ENCODE measurements around the gene COL5A1.
"Not testable (repeated sequence)": the region's sequence is repeated elsewhere in the genome, so short reads cannot be mapped to it uniquely, and the experiment has no call there.

COL5A1 gene

DNA sequence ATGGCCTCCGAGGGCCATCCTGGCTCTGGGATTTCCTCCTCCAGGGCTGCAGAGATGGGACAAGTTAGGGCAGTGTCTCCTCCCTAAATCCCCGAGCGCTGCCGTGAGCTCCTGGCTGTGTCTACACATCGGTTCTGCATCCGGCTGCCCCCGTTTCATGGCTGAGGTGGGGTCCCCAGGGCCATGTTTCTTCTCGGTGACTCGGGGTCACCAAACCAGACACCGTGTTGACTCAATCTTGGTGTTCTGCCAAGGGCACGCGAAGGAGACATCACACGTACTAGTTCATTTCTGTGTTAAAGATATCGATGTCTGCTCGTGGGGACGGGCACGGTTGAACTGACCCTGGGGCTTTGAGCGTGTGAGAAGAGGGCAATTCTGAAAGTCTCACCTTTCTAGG lies 60.7 kb downstream of the COL5A1 start:
- no peaks in the 10 kb centered on the region for H3K36me3 ChIP-seq (replicated peaks)
- in situ Hi-C loops (cut with MboI; ENCODE audit: low sequenced_read_pairs): no loop called here
- no peaks in the 10 kb centered on the region for H3K27me3 ChIP-seq (ENCODE audit: low read depth)
- no peaks in the 10 kb centered on the region; the same call in 1 of the 2 replicates for H3K9me3 ChIP-seq
- no peak overlapping the region for H3K4me3 ChIP-seq
- H3K4me1 ChIP-seq: no peaks in the 10 kb centered on the region
- DNase-seq (ENCODE audit: low spot score in 2 of 2): no peak

DNA sequence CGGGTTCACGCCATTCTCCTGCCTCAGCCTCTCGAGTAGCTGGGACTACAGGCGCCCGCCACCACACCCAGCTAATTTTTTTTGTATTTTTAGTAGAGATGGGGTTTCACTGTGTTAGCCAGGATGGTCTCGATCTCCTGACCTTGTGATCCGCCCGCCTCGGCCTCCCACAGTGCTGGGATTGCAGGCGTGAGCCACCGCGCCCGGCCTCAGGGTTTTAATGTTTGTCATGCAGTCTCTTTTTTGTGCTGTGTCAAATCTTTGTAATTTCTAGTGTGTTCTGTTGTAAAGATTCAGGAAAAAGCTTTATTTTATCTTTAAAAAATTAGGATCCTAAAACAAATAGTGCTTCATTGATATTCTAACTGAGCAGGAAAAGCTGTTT lies 62.1 kb downstream of the COL5A1 start:
- H3K27me3 ChIP-seq (ENCODE audit: low read depth); H3K36me3 ChIP-seq (replicated peaks); DNase-seq (ENCODE audit: low spot score in 2 of 2); H3K9me3 ChIP-seq; H3K4me3 ChIP-seq; H3K4me1 ChIP-seq; in situ Hi-C loops (cut with MboI; ENCODE audit: low sequenced_read_pairs): not testable (repeated sequence)

DNA sequence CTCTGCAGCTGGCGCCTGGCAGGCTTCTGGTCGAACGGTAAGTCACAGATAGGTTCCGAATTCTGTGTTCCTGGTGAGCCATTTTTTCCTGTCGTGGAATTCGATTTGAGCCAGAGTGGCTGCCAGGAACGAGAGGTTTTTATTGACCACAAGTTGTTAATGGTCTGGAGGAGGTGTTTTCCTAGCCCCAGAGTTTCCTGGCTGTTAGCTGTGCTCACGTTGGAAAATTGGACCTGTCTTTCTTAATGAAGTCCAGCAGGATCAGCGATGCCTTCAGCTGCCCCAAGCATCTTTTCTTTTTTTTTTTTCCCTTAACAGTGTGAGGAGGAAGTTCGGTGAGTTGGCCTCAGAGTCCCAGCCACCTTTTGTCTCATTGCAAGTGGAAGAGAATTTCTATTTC lies 62.9 kb downstream of the COL5A1 start:
- no peaks in the 10 kb centered on the region for H3K27me3 ChIP-seq (ENCODE audit: low read depth)
- no peak overlapping the region for H3K4me3 ChIP-seq
- H3K4me1 ChIP-seq: no peaks in the 10 kb centered on the region
- in situ Hi-C loops (cut with MboI; ENCODE audit: low sequenced_read_pairs): no loop called here
- no peaks in the 10 kb centered on the region; the same call in 1 of the 2 replicates for H3K9me3 ChIP-seq
- H3K36me3 ChIP-seq (replicated peaks): no peaks in the 10 kb centered on the region
- no peak for DNase-seq (ENCODE audit: low spot score in 2 of 2)

DNA sequence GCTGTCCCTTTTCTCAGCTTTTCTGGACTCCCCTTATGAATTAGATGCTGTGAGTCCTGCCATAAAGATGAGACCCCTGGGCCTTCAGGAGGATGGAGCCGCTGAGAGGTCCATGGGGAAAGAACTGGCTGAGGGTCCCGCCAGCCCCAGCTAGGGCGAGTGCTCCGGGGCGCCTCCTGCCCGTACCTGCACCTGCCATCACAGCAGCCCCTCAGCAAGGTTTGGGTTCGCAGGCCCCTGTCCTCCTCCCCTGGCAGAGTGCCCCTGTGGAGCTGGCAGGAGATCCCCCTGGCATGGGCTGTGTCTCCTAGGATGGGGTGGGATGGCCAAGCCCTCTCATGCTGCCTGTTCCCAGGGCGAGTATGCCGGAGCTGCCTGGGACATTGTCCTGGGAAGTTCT lies 64.2 kb downstream of the COL5A1 start:
- Histone ChIP-seq H3K27me3 (ENCODE audit: low read depth) (no peaks in the 10 kb centered on the region), H3K4me1 (no peaks in the 10 kb centered on the region), H3K36me3 (replicated peaks) (no peaks in the 10 kb centered on the region), H3K9me3 (no peaks in the 10 kb centered on the region; the same call in 1 of the 2 replicates), H3K4me3 (no peak overlapping the region)
- in situ Hi-C loops (cut with MboI; ENCODE audit: low sequenced_read_pairs): no loop called here
- DNase-seq (ENCODE audit: low spot score in 2 of 2): no peak

DNA sequence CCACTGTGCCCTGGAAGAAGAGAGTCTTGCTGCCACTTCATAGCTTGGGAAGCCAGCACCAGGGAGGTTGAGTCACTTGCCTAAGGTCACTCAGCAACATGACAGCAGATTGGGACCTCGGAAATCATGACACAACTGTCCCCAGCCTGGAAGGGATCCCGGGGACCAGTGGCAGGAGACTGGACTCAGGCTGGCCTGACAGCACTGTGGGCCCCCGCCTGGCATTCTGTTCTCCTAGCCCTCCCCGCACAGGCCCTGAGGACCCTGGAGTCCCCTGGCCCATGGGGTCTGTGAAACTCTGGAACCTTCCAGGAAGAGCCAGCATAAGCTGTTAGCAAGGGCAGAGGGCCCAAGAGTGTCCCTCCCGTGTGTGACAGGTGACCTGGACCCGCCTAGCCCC lies 64.9 kb downstream of the COL5A1 start:
- H3K4me1 ChIP-seq: no peaks in the 10 kb centered on the region
- DNase-seq (ENCODE audit: low spot score in 2 of 2): no peak
- no peak overlapping the region for H3K4me3 ChIP-seq
- in situ Hi-C loops (cut with MboI; ENCODE audit: low sequenced_read_pairs): no loop called here
- no peaks in the 10 kb centered on the region; the same call in 1 of the 2 replicates for H3K9me3 ChIP-seq
- no peaks in the 10 kb centered on the region for H3K36me3 ChIP-seq (replicated peaks)
- no peaks in the 10 kb centered on the region for H3K27me3 ChIP-seq (ENCODE audit: low read depth)

DNA sequence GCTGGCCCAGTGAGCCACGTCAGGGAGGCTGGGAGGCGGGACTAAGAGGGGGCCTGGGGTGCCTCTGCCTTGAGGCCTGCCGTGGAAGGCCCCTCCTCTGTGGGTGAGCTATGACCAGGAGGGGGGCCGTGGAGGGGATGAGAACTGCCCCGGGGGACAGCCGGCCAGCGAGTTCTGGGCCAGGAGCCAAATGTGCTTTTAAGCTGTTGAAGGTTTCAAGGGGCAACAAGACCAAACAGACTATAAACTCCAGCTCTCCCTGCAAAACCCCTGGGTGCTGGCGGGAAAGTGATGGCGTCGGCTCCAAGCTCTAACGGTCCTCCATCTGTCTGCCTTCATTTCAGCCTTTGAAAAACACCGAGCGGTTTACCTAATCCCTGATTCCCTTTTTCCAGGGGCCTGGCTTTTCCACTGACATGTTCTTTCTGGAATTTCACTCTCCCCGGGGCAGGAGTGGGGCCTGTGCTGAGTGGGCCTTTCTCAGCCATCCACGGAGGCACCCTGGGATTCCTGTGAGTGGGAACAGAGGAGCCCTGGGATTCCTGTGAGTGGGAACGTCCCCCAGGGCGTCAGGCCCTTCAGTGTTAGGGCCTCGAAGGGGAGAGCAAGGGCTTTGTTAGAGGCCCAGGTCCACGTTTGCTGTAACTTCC lies 65.6 kb downstream of the COL5A1 start:
- Histone ChIP-seq H3K4me3 (no peak overlapping the region), H3K4me1 (no peaks in the 10 kb centered on the region), H3K36me3 (replicated peaks) (no peaks in the 10 kb centered on the region), H3K9me3 (no peaks in the 10 kb centered on the region; the same call in 1 of the 2 replicates), H3K27me3 (ENCODE audit: low read depth) (no peaks in the 10 kb centered on the region)
- in situ Hi-C loops (cut with MboI; ENCODE audit: low sequenced_read_pairs): no loop called here
- no peak for DNase-seq (ENCODE audit: low spot score in 2 of 2)

DNA sequence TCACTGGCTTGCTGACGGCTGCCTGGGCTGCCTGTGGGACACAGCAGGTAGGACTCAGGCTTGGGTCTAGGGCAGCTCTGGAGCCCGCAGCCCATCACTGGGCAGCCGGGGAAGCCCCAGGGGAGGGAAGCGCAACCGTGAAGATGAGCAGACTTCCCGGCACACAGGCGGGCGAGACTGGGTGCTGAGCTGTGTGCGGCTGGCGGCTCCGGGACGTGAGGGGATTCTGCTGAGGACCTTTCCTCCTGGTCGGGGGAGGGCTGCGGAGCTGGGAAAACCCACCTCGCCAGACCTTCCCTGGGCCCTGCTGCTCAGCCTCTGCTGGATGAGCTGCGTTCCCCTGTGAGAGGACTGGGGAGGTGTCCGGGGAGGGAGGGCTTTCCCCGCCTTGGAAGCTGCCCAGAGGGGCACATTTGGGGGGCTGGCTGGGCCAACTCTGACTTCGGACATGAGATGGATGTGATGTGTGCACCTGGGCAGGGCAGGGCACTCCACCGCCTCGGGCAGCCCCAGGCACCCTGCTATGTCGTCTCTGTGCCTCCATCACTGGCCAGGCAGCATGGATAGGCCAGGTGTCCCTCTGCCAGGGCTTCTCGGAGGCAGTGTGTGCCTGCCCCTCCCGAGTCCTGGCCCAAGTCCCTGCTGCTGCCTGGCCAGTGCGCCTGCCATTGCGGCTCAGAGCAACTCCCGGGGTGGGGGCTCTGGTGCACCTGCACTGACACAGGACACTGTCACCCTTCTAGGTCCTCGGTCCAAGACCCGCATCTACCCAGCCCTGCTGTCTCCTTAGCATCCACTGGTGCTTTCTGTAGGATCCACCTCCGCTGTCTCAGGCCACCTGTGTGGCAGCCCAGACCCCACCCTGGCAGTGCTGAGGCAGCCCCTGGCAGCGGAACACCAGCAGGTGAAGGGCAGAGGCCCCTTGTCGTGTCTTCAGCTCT lies 66.4 kb downstream of the COL5A1 start:
- no peak overlapping the region for H3K4me3 ChIP-seq
- no peaks in the 10 kb centered on the region; the same call in 1 of the 2 replicates for H3K9me3 ChIP-seq
- no peaks in the 10 kb centered on the region for H3K4me1 ChIP-seq
- H3K27me3 ChIP-seq (ENCODE audit: low read depth): no peaks in the 10 kb centered on the region
- no peak for DNase-seq (ENCODE audit: low spot score in 2 of 2)
- in situ Hi-C loops (cut with MboI; ENCODE audit: low sequenced_read_pairs): no loop called here
- H3K36me3 ChIP-seq (replicated peaks): no peaks in the 10 kb centered on the region

DNA sequence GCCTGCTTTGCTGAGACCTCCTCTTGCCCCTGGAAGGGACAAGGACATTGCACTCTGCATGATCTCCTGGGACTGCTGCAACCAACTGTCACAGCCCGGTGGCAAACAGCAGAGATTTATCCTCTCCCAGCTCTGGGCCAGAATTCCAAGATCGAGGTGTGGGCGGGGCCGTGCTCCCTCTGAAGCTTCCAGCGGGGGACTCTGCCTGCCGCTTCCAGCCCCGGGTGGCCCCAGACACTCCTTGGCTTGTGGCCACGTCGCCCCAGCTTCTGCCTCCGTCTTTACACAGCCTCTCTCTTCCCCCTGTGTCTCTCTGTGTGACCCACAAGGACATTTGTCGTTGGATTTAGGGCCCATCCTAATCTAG lies 67.1 kb downstream of the COL5A1 start:
- Histone ChIP-seq H3K36me3 (replicated peaks) (no peaks in the 10 kb centered on the region), H3K4me1 (no peaks in the 10 kb centered on the region), H3K4me3 (no peak overlapping the region), H3K9me3 (no peaks in the 10 kb centered on the region; the same call in 1 of the 2 replicates), H3K27me3 (ENCODE audit: low read depth) (no peaks in the 10 kb centered on the region)
- in situ Hi-C loops (cut with MboI; ENCODE audit: low sequenced_read_pairs): no loop called here
- no peak for DNase-seq (ENCODE audit: low spot score in 2 of 2)

DNA sequence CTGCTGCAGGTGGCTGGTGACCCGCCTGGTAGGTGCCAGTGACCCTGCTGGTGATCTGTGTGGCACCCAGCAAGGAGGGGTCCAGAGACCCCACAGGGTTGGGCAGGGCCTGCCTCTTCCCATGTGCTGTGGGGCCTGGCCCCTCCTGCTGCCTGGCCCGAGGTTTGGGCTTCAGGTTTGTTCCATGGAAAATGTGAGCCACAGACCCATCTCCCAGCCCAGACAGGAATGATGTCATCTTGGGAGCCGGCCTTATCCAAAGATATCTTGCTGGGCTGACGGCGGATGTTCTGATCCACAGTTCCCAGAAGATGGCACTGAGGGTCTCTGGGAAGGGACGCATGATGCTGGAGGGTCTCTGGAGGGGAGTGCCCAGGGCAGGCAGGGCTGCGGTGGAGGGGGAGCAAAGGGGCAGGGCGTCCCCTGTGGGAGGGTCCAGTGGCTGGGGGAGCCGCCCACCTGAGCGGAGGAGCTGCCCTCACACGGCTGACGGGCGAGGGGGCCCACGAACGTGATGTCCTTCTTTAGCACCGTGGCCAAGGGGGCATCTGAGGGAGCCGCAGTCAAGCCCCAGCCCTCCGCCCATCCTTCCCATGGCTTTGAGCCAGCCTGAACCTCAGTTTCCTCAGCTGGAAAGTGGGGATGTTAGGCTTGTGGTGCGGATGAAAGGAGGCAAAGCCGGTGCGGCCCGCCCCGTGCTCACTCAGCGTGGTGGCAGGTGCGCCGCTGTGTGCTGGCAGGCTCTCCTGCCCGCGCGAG lies 68.1 kb downstream of the COL5A1 start:
- Histone ChIP-seq H3K36me3 (replicated peaks) (no peaks in the 10 kb centered on the region), H3K9me3 (no peaks in the 10 kb centered on the region)
- in situ Hi-C loops (cut with MboI; ENCODE audit: low sequenced_read_pairs): no loop called here

DNA sequence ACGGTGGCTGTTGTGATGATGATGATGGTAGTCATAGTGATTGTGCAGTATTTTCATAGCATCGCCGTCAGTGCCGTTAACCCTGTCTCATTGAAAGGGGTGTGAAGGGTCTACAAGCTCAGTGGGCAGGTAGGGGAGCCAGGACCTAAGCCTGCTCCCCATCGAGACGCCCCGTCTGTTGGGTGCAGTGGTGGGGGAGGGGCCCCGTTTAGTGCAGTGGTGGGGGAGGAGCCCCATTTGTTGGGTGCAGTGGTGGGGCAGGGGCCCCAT lies 68.6 kb downstream of the COL5A1 start:
- H3K36me3 ChIP-seq (replicated peaks): no peaks in the 10 kb centered on the region

More for the DNA sequence above, 68.1 kb downstream of the COL5A1 start:
- H3K27me3 ChIP-seq (ENCODE audit: low read depth): no peaks in the 10 kb centered on the region
- H3K4me1 ChIP-seq: no peaks in the 10 kb centered on the region
- no peak for DNase-seq (ENCODE audit: low spot score in 2 of 2)
- H3K4me3 ChIP-seq: no peak overlapping the region

DNA sequence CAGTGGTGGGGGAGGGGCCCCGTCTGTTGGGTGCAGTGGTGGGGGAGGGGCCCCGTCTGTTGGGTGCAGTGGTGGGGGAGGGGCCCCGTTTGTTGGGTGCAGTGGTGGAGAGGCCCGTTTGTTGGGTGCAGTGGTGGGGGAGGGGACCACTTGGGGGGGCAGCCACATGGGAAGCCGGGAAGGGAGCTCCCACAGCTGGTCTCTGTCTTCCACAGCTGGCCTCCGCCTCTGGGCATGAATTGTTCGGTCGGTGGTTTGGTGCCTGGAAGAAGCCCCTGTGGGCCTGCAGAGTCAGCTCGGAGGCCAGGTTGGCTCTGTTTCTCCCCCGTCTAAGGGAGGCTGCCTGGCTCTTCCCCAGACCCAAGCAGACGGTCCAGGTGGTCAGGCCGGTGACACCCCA lies 69.3 kb downstream of the COL5A1 start:
- no peaks in the 10 kb centered on the region for H3K9me3 ChIP-seq
- in situ Hi-C loops (cut with MboI; ENCODE audit: low sequenced_read_pairs): no loop called here
- H3K27me3 ChIP-seq (ENCODE audit: low read depth): no peaks in the 10 kb centered on the region
- H3K4me1 ChIP-seq: no peaks in the 10 kb centered on the region
- no peak for DNase-seq (ENCODE audit: low spot score in 2 of 2)
- H3K4me3 ChIP-seq: no peak overlapping the region
- no peaks in the 10 kb centered on the region for H3K36me3 ChIP-seq (replicated peaks)

More for the DNA sequence above, 68.6 kb downstream of the COL5A1 start:
- Histone ChIP-seq H3K9me3 (no peaks in the 10 kb centered on the region), H3K27me3 (ENCODE audit: low read depth) (no peaks in the 10 kb centered on the region), H3K4me3 (no peak overlapping the region), H3K4me1 (no peaks in the 10 kb centered on the region)
- in situ Hi-C loops (cut with MboI; ENCODE audit: low sequenced_read_pairs): no loop called here
- no peak for DNase-seq (ENCODE audit: low spot score in 2 of 2)

DNA sequence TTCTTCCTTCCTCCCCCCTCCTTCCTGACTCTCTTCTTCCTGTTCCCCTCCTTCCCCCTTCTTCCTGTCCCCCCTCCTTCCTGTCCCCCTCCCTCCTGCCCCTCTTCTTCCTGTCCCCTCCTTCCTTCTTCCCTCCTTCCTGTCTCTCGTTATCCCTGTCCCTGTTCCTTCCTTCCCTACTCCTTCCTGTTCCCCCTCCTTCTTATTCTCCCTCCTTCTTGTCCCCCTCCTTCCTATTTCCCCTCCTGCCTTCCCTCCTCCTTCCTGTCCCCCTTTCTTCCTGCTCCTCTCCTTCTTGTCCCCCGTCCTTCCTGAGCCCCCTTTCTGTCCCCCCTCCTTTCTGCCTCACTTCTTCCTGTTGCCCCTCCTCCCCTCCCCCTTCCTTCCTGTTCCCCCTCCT lies 70.6 kb downstream of the COL5A1 start:
- DNase-seq (ENCODE audit: low spot score in 2 of 2): no peak
- in situ Hi-C loops (cut with MboI; ENCODE audit: low sequenced_read_pairs): no loop called here
- Histone ChIP-seq H3K9me3 (no peaks in the 10 kb centered on the region), H3K4me1 (no peaks in the 10 kb centered on the region), H3K36me3 (replicated peaks) (no peaks in the 10 kb centered on the region), H3K4me3 (no peak overlapping the region), H3K27me3 (ENCODE audit: low read depth) (no peaks in the 10 kb centered on the region)

DNA sequence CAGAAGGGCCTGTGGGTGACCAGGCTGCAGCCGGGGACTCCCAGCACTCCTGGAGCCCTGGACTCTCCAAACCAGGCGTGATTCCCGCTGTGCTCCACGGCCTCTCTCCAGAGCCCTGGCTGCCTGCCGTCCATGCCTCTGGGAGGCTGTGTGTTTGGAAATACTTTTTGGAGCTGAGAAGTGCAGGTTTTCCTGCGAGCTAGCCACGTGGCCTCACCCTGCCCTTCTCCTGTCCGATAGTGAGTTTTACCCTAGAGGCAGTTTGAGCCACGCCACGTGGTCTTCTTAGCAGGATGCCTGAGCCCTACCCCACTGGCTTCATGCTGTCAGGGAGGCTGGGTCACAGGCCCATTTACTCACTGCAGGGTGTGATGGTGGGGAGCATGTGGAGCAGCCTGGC lies 71.3 kb downstream of the COL5A1 start:
- Histone ChIP-seq H3K27me3 (ENCODE audit: low read depth) (no peaks in the 10 kb centered on the region), H3K4me1 (no peaks in the 10 kb centered on the region), H3K9me3 (no peaks in the 10 kb centered on the region; the same call in 1 of the 2 replicates), H3K36me3 (replicated peaks) (no peaks in the 10 kb centered on the region), H3K4me3 (no peak overlapping the region)
- no peak for DNase-seq (ENCODE audit: low spot score in 2 of 2)
- in situ Hi-C loops (cut with MboI; ENCODE audit: low sequenced_read_pairs): no loop called here

DNA sequence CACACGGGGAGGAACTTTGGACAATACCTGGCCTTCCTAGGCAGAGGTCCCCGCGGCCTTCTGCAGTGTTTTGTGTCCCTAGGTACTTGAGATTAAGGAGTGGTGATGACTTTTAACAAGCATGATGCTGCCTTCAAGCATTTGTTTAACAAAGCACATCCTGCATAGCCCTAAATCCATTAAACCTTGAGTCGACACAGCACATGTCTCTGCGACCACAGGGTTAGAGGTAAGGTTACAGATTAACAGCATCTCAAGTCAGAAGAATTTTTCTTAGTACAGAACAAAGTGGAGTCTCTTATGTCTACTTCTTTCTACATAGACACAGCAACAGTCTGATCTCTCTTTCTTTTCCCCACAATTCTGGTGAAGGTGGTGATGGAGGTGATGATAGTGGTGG lies 73.9 kb downstream of the COL5A1 start:
- H3K4me1 ChIP-seq; H3K27me3 ChIP-seq (ENCODE audit: low read depth); DNase-seq (ENCODE audit: low spot score in 2 of 2); in situ Hi-C loops (cut with MboI; ENCODE audit: low sequenced_read_pairs); H3K36me3 ChIP-seq (replicated peaks); H3K4me3 ChIP-seq; H3K9me3 ChIP-seq: not testable (repeated sequence)

Measured in HAP-1 (cell line).